ACC112 (cell line): ENCODE measurements around the gene TMSB4X.
"Not testable (repeated sequence)": the region's sequence is repeated elsewhere in the genome, so short reads cannot be mapped to it uniquely, and the experiment has no call there.

ENCODE experiments used
- H2AFZ ChIP-seq: fragments of 200-600 bp; sonication (generic); one replicate; pipeline ENCODE4 v1.6.0; 2017; ENCODE audit warnings: antibody characterized with exemption, low read length; ENCODE audit not compliant: unreplicated experiment
- H3K27ac ChIP-seq: fragments of 200-600 bp; sonication (generic); 2 replicates; pipeline ENCODE4 v1.5.1; 2014; ENCODE audit warnings: low read depth, mild to moderate bottlenecking, antibody characterized with exemption, low read length, moderate library complexity
- H3K27me3 ChIP-seq: fragments of 200-600 bp; sonication (generic); 2 replicates; pipeline ENCODE4 v1.6.1; 2014; ENCODE audit warnings: mild to moderate bottlenecking, antibody characterized with exemption, low read length, moderate library complexity, mixed read lengths; ENCODE audit not compliant: insufficient read depth
- H3K36me3 ChIP-seq: fragments of 200-600 bp; sonication (generic); 2 replicates; pipeline ENCODE4 v1.6.1; 2016; ENCODE audit warnings: mild to moderate bottlenecking, antibody characterized with exemption, low read length, moderate library complexity, mixed read lengths; ENCODE audit not compliant: insufficient read depth
- H3K4me1 ChIP-seq: fragments of 200-600 bp; sonication (generic); one replicate; pipeline ENCODE4 v1.6.1; 2016; ENCODE audit warnings: low read length, mixed read lengths; ENCODE audit not compliant: insufficient read depth, unreplicated experiment, control insufficient read depth
- H3K4me3 ChIP-seq: fragments of 200-600 bp; sonication (generic); 2 replicates; pipeline ENCODE4 v1.5.1; 2014; ENCODE audit warnings: mild to moderate bottlenecking, low read depth, low read length
- H3K79me2 ChIP-seq: fragments of 200-600 bp; sonication (generic); one replicate; pipeline ENCODE4 v1.6.0; 2016; ENCODE audit warnings: low read length; ENCODE audit not compliant: control insufficient read depth, unreplicated experiment, insufficient read depth

The TMSB4X gene

GRCh38 chrX:13009273-13009672 is 34.4 kb downstream of the TMSB4X start:
- H3K4me1 ChIP-seq: peaks cover 62% of the 10 kb centered on the region

GRCh38 chrX:13009844-13010243 is 34.9 kb downstream of the TMSB4X start:
- H3K27ac ChIP-seq: no peak overlapping the region
- no peaks in the 10 kb centered on the region for H3K79me2 ChIP-seq
- H3K4me1 ChIP-seq: peaks cover 68% of the 10 kb centered on the region
- no peaks in the 10 kb centered on the region for H3K36me3 ChIP-seq
- no peak overlapping the region for H2AFZ ChIP-seq
- H3K4me3 ChIP-seq: no peak overlapping the region
- H3K27me3 ChIP-seq: no peaks in the 10 kb centered on the region

More at GRCh38 chrX:13009273-13009672, 34.4 kb downstream of the TMSB4X start:
- H3K79me2 ChIP-seq: no peaks in the 10 kb centered on the region
- no peak overlapping the region for H3K27ac ChIP-seq
- no peaks in the 10 kb centered on the region for H3K27me3 ChIP-seq
- H3K4me3 ChIP-seq: no peak overlapping the region
- no peak overlapping the region for H2AFZ ChIP-seq
- H3K36me3 ChIP-seq: no peaks in the 10 kb centered on the region

GRCh38 chrX:13010546-13010945 is 35.6 kb downstream of the TMSB4X start:
- no peak overlapping the region for H3K27ac ChIP-seq
- H3K4me1 ChIP-seq: peaks cover 63% of the 10 kb centered on the region

GRCh38 chrX:13013363-13014110 is 38.6 kb downstream of the TMSB4X start:
- H3K79me2 ChIP-seq: no peaks in the 10 kb centered on the region
- H3K27me3 ChIP-seq: no peaks in the 10 kb centered on the region
- H3K27ac ChIP-seq: no peak overlapping the region
- H3K4me1 ChIP-seq: peaks cover 33% of the 10 kb centered on the region
- H3K4me3 ChIP-seq: no peak overlapping the region
- H2AFZ ChIP-seq: peak overlapping the region; percentile 22
- no peaks in the 10 kb centered on the region for H3K36me3 ChIP-seq

More at GRCh38 chrX:13010546-13010945, 35.6 kb downstream of the TMSB4X start:
- H3K4me3 ChIP-seq: no peak overlapping the region
- no peaks in the 10 kb centered on the region for H3K79me2 ChIP-seq
- H3K27me3 ChIP-seq: no peaks in the 10 kb centered on the region
- H3K36me3 ChIP-seq: no peaks in the 10 kb centered on the region
- no peak overlapping the region for H2AFZ ChIP-seq

GRCh38 chrX:13014111-13015096 is 39.5 kb downstream of the TMSB4X start:
- H3K27ac ChIP-seq: no peak overlapping the region
- no peaks in the 10 kb centered on the region for H3K36me3 ChIP-seq
- peak overlapping the region; percentile 22 for H2AFZ ChIP-seq
- H3K4me3 ChIP-seq: no peak overlapping the region
- H3K4me1 ChIP-seq: peaks cover 25% of the 10 kb centered on the region
- no peaks in the 10 kb centered on the region for H3K27me3 ChIP-seq
- H3K79me2 ChIP-seq: no peaks in the 10 kb centered on the region

GRCh38 chrX:13015536-13016236 is 40.8 kb downstream of the TMSB4X start:
- Histone ChIP-seq H2AFZ (no peak overlapping the region), H3K4me1 (peaks cover 16% of the 10 kb centered on the region), H3K27me3 (no peaks in the 10 kb centered on the region), H3K79me2 (no peaks in the 10 kb centered on the region), H3K4me3 (no peak overlapping the region), H3K36me3 (no peaks in the 10 kb centered on the region), H3K27ac (no peak overlapping the region)

GRCh38 chrX:13016731-13017130 is 41.8 kb downstream of the TMSB4X start:
- not testable (repeated sequence) for H3K79me2 ChIP-seq, H3K27me3 ChIP-seq, H3K4me3 ChIP-seq, H3K27ac ChIP-seq, H3K36me3 ChIP-seq, H2AFZ ChIP-seq
- peaks cover 24% of the 10 kb centered on the region for H3K4me1 ChIP-seq

- Histone ChIP-seq H2AFZ (peak overlapping the region; percentile 25), H3K4me1 (peaks cover 20% of the 10 kb centered on the region), H3K36me3 (no peaks in the 10 kb centered on the region), H3K27ac (no peak overlapping the region), H3K27me3 (no peaks in the 10 kb centered on the region), H3K79me2 (no peaks in the 10 kb centered on the region), H3K4me3 (no peak overlapping the region)
Observed at GRCh38 chrX:13022926-13023325, 48.0 kb downstream of the TMSB4X start.

GRCh38 chrX:13023567-13023966 is 48.7 kb downstream of the TMSB4X start:
- Histone ChIP-seq H3K4me3 (no peak overlapping the region), H3K27me3 (no peaks in the 10 kb centered on the region), H3K27ac (no peak overlapping the region), H3K36me3 (no peaks in the 10 kb centered on the region), H3K79me2 (no peaks in the 10 kb centered on the region), H3K4me1 (peaks cover 22% of the 10 kb centered on the region), H2AFZ (no peak overlapping the region)

GRCh38 chrX:13023979-13024378 is 49.1 kb downstream of the TMSB4X start:
- H3K27ac ChIP-seq: no peak overlapping the region
- no peaks in the 10 kb centered on the region for H3K36me3 ChIP-seq

More at GRCh38 chrX:13023979-13024378, 49.1 kb downstream of the TMSB4X start:
- Histone ChIP-seq H3K4me1 (peaks cover 27% of the 10 kb centered on the region), H3K4me3 (no peak overlapping the region), H3K27me3 (no peaks in the 10 kb centered on the region), H2AFZ (no peak overlapping the region), H3K79me2 (no peaks in the 10 kb centered on the region)
